Measurements from ENCODE around the gene PON3.

PON3 gene

GRCh38 chr7:95338832-95339231 lies 57.3 kb downstream of the PON3 start:
- DNase-seq: no peak

GRCh38 chr7:95335093-95335492 lies 61.1 kb downstream of the PON3 start:
- no peak for DNase-seq

DNA sequence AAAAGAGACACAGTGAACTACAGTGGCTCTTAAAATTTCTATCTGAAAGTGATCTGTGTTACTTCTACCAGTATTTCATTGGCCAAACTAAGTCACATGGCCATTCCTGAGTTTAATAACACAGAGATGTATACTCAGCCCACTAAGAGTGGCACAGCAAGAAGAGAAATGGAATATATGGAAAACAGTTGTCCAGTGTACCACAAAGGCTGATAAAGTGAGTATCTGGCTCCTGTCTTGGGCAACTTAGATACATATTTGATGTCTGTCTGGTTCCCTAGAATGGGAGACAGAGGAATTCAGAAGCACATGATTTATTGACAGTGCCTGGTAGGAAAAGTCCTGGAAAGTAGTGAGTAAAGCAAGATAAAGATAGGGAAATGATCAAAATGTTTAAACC lies 61.7 kb downstream of the PON3 start:
- DNase-seq: no peak

DNA sequence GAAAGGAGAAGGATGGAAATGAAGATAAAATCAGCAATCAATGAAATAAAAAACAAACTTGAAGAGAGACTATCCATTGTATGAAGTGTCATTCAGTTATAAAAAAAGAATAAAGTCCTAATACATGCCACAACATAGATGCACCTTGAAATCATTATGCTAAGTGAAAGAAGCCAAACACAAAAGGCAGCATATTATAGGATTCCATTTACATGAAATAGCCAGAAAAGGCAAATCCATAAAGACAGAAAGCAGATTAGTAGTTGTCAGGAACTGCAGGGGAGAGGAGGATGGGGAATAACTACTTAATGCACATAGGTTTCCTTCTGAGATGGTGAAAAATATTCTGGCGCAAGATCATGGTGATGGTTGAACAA lies 65.2 kb downstream of the PON3 start:
- DNase-seq: no peak

DNA sequence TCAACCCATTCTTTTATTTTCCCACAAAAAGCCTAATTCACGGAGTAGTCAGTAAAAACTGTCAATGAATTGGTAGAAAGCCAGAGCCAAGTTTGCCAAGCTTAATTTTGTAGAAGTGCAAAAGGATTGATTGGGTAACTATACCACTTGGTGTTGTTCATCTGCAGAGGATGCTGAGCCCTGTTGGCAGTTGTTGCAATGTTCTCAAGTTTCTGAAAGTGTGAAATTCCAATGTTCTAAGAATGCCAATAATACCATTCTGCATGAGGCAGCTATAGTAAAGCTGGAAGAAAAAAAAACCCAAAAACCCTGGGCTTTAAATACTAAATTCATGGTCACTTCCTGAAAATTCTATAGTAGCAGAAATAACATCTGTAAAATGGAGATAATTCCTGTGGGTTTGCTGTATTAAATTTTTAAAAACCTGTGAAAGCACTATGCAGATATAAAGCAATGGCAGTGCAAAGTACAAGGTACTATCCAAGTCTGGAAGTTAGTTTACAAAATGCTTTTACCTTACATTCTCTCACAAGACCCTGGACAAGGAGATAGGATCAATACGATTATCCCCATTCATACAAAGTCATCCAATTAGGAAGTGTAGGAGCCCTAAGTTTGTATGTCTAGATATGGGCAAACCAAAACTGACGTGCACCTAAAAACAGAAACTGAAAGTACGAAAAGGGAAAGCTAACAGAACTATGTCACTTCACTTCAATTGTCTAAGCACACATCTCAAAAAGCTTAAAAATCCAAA lies 65.8 kb downstream of the PON3 start:
- no peak for DNase-seq

GRCh38 chr7:95327356-95327755 lies 68.8 kb downstream of the PON3 start:
- DNase-seq: no peak

DNA sequence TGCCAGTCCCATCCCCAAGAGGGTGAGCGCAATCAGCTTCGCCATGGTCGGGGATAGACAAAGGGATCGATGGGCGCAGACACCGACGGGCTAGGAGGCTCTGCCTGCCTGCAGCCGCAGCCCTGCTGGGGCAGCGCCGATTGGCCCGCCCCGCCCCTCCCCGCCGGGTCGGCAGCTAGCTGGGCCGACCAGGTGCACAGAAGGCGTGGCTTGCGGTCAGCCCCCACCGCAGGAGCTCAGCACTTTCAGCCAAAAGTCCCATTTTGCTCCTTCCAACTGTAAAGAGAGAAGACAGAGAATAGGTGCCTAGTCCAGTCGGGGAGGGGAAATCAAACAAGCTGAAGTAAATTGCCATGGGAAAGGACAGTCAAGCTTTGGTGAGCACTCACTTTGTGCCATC lies 71.7 kb downstream of the PON3 start, which contains the start of gene PON1:
TSS of gene PON1 (minus strand) at position 102 of the 400 bp plus-strand sequence. CDS start at position 45, 57 bp downstream.
- DNase-seq: no peak

- no peak for DNase-seq
These were observed 72.6 kb downstream of the PON3 start for GRCh38 chr7:95323410-95324129.

- DNase-seq: peak in 1 of 2 experiments; percentile 7
These were observed 73.3 kb downstream of the PON3 start for GRCh38 chr7:95322854-95323253.

- no peak for DNase-seq
These were observed 73.8 kb downstream of the PON3 start for GRCh38 chr7:95322396-95322795.

- no peak for DNase-seq
These were observed 74.5 kb downstream of the PON3 start for GRCh38 chr7:95321720-95322119.

- no peak for DNase-seq
These were observed 75.5 kb downstream of the PON3 start for GRCh38 chr7:95320651-95321050.

- DNase-seq: no peak
These were observed 76.6 kb downstream of the PON3 start for GRCh38 chr7:95319570-95319969.

- no peak for DNase-seq
These were observed 77.6 kb downstream of the PON3 start for GRCh38 chr7:95318501-95319100.

DNA sequence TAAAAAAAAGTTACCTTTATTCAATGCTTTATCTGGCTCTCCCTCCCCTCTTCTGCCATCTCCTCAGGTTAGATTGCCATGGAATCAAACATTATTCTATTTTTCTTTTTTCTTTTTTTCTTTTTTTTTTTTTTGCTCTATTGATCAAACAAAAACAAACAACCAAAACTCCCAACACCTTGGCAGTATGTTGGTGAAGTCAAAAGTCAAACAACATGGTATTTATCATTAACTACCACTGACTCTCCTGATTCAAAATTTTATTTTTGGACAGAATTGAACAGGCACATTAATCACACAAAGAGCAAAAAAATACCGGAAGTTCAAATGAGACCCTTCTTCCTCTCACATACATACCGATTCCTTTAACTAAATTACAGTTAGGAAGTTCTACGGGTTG lies 78.2 kb downstream of the PON3 start:
- no peak for DNase-seq

DNA sequence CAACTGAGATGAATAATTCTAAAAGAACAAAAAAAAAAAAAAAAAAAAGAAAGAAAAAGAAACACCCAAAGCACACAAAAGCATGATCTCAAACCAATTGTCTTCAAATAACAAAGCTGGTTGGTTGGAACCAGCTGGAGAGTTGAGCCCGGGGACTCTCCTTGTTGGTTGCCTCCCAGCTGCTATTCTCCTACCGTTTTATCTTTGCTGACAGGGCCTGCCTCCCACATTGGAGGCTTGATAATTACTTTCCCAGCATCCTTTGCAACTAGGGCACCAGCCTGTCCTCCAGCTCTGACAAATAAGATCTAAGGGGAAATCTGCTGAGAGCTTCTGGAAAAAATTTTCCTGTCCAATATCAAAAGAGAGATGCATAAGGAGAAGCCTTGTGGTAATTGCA lies 78.6 kb downstream of the PON3 start:
- no peak for DNase-seq

DNA sequence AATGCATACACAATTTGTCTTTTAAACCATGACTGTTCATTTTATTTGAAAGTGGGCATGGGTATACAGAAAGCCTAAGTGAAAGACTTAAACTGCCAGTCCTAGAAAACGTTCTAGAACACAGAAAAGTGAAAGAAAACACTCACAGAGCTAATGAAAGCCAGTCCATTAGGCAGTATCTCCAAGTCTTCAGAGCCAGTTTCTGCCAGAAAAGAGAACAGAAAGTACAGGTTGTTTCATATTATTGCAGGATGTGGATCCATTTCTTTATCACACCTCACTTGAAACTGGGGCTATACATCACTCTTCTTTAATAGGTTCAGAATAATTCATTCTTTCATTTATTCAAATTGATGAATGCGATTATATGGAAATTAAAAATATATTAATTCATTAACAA lies 79.6 kb downstream of the PON3 start:
- DNase-seq: no peak

DNA sequence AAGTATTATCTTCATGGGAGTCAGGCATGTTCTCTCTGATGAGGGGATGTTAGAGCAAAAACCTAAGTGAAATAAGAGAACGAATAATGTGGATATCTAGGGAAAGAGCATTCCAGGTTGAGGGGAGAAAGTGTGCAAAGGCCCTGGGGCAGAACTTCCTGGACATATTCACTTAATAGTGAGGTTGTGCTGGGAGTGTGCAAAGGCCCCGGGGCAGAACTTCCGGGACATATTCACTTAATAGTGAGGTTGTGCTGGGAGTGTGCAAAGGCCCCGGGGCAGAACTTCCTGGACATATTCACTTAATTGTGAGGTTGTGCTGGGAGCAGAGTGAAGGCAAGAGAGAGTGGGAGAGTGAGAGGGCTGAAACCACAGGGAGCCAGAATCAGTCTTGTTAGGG lies 83.6 kb downstream of the PON3 start:
- no peak for DNase-seq

- no peak for DNase-seq
These were observed 84.8 kb downstream of the PON3 start for GRCh38 chr7:95311389-95311788.

DNA sequence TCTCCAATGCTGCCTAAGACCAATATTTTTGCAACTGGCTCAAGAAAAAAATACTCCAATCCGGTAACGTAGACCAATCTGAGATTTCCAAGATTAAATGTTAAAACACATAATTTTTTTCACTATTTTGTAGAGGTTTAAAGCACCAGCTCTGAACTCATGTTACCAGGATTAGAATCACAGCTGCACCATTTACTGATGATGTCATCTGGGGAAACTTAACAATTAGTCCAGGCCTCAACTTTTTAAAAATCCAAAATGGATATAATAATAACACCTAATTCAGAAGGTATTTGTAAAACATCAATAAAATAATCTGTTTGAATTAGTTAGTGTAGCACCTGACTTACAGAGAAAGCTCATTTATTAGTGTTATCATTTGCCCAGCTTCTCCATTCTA lies 86.2 kb downstream of the PON3 start:
- no peak for DNase-seq

Data from NCI-H526 (cell line).